Measurements from ENCODE around the gene COL5A2. TPM values are rescaled to one million over a fixed set of nuclear protein-coding genes. Genes with fewer than 3 reads are reported as not detected.

COL5A2 gene
- 220 and 432 TPM in 2 replicates for total RNA-seq (ENCODE audit: low replicate concordance)

GRCh38 chr2:189179570-189179950 lies at the start of gene COL5A2:
TSS of gene COL5A2 (minus strand) at chr2:189179761. CDS start at chr2:189179604, 157 bp downstream.

Other genes with a start within 250 kb of the COL5A2 start
- gene COL3A1, start 205.4 kb downstream of the COL5A2 start, total RNA-seq (ENCODE audit: low replicate concordance) = 1,200 and 2,738 TPM in 2 replicates

Data from smooth muscle cell of the coronary artery (primary cell).